Measurements from ENCODE around the gene CNN1.

- TF ChIP-seq CTCF (conservative IDR thresholded peaks at IDR 0.05; ENCODE audit: low read depth in 2 of 2) (peak; percentile 31 to 66; a peak in 2 of 4 replicates), POLR2AphosphoS5 (IDR thresholded peaks at IDR 0.05; ENCODE audit: low read depth) (no peak), CREB1 (CRISPR knock-in tag; IDR thresholded peaks at IDR 0.05; ENCODE audit: low read depth) (peak; percentile 30; the same call in 1 of the 2 replicates), EZH2phosphoT487 (IDR thresholded peaks at IDR 0.05; ENCODE audit: unreplicated experiment) (no peak)
Measured at GRCh38 chr19:11530432-11530831, 8.2 kb upstream of the CNN1 start.

Measured in GM23338 (cell line).